Brain microvascular endothelial cell (primary cell): Measurements from ENCODE around the gene CSRNP3.

Experiments
- DNase-seq: peaks from one replicate; pipeline ENCODE4 v3.0.0-alpha.2; 2020
- H3K27ac ChIP-seq: fragments of 250-450 bp; sonication (Bioruptor Pico); 2 replicates; pipeline ENCODE4 v1.5.1; 2020; ENCODE audit warnings: mild to moderate bottlenecking, moderate library complexity
- H3K27me3 ChIP-seq: fragments of 250-450 bp; sonication (Bioruptor Pico); replicated peaks from 2 replicates; pipeline ENCODE4 v1.5.1; 2020; ENCODE audit warnings: mild to moderate bottlenecking
- H3K36me3 ChIP-seq: fragments of 250-450 bp; sonication (Bioruptor Pico); replicated peaks from 2 replicates; pipeline ENCODE4 v1.5.1; 2020; ENCODE audit warnings: mild to moderate bottlenecking
- H3K4me3 ChIP-seq: 2 replicates; pipeline ENCODE4 v1.5.1; 2011; ENCODE audit warnings: low read depth, mild to moderate bottlenecking, control low read depth, low read length, moderate library complexity
- in situ Hi-C: cut with HindIII; loops from 2 replicates; pipeline ENCODE4 v1.10.0; 2017; ENCODE audit warnings: low sequenced_read_pairs, low pct_ligation_motif_present
- TF ChIP-seq, protein P1 (sequence below): IDR thresholded peaks from 2 replicates; pipeline ENCODE4 v1.5.1; 2011; ENCODE audit warnings: low read depth, mild to moderate bottlenecking, moderate library complexity, low read length, control low read depth, inconsistent platforms; ENCODE audit errors: missing control alignments

The CSRNP3 gene

DNA sequence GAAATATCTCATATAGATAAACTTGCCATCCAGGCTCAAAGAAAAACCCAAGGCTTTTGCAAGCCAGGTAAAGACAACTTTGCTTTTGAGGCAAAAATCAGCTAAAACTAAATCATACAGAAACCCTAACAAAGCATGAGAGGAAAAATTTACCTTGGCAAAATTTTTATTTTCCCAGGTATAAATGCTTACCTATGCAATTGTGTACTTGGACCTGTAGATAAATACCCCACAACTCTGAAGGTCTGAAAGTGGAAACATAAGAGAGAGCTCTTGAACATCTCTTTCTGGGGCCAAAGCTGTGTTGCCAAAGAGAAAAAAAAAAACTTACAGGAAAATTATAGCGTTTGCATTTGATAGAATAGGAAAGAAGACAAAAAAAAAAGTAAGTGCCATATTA lies 14.6 kb upstream of the CSRNP3 start:
- TF ChIP-seq, protein P1, sequence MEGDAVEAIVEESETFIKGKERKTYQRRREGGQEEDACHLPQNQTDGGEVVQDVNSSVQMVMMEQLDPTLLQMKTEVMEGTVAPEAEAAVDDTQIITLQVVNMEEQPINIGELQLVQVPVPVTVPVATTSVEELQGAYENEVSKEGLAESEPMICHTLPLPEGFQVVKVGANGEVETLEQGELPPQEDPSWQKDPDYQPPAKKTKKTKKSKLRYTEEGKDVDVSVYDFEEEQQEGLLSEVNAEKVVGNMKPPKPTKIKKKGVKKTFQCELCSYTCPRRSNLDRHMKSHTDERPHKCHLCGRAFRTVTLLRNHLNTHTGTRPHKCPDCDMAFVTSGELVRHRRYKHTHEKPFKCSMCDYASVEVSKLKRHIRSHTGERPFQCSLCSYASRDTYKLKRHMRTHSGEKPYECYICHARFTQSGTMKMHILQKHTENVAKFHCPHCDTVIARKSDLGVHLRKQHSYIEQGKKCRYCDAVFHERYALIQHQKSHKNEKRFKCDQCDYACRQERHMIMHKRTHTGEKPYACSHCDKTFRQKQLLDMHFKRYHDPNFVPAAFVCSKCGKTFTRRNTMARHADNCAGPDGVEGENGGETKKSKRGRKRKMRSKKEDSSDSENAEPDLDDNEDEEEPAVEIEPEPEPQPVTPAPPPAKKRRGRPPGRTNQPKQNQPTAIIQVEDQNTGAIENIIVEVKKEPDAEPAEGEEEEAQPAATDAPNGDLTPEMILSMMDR, result no peak
- H3K36me3 ChIP-seq, result no peaks in the 10 kb centered on the region
- H3K4me3 ChIP-seq, result no peak overlapping the region
- in situ Hi-C loops, result no loop called here
- no peak overlapping the region for H3K27ac ChIP-seq
- no peak for DNase-seq
- H3K27me3 ChIP-seq, result no peaks in the 10 kb centered on the region

DNA sequence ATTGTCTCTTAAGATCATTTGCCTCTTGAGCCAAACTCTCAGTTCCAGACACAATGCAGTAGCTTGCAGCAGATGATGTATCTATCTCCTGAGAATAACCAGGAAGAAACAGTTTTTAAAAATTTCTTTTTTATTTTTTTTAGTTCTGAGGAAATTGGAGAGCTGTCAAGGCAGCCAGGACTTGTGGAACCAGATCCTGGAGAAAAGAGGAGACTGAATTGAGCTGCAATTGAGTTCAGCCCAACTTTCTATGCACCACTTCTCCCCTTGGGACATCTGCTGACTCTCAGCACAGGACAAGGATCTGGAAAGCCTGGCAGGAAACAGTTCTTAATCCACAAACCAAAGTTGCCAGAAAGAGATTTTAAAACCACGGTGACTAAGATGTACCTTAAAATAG lies 13.5 kb upstream of the CSRNP3 start:
- H3K36me3 ChIP-seq, result no peaks in the 10 kb centered on the region
- H3K4me3 ChIP-seq, result no peak overlapping the region
- in situ Hi-C loops, result no loop called here
- H3K27me3 ChIP-seq, result no peaks in the 10 kb centered on the region
- no peak for DNase-seq
- TF ChIP-seq, protein P1, result no peak
- no peak overlapping the region for H3K27ac ChIP-seq

DNA sequence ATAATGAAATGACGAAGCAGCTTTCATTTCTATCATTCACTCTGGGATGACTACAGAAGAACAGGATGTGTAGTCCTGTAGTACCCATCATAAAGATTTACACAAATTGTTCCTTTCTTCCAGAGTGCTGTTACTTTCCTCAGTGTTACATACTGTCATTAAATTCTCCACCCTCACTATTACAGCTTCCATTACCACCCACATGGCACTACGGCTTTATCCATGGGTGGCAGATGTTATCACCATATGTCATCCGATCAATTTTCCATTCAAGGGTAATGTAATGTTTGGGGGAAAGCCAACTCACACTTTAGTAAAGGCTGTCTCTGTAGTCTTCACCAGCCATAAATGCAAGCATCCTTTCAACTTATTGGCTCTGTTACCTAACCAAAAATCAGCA lies 7.1 kb upstream of the CSRNP3 start:
- H3K27ac ChIP-seq, result no peak overlapping the region
- H3K4me3 ChIP-seq, result no peak overlapping the region
- no peaks in the 10 kb centered on the region for H3K27me3 ChIP-seq
- DNase-seq, result no peak
- H3K36me3 ChIP-seq, result no peaks in the 10 kb centered on the region
- in situ Hi-C loops, result no loop called here
- TF ChIP-seq, protein P1, result no peak

DNA sequence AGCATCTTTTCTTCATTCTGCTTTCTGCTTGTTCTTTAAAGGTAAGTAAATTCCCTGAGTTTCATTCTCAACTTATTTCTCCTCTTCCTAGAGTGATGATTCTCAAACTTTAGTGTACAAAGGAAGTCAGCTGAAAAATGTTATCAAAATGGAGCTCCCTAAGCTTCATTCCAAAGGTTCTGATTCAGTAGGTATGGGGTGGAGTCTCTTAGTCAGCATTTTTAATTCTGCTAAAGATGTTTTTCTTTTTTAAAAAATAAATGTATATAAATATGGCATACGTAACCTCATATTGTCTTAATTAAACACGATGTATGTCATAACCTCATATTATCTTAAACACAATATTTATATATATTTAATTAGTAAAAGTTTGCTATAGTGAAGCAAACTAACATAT lies 3.1 kb upstream of the CSRNP3 start:
- no peaks in the 10 kb centered on the region for H3K36me3 ChIP-seq
- in situ Hi-C loops, result no loop called here
- H3K4me3 ChIP-seq, result no peak overlapping the region
- no peak for DNase-seq
- H3K27ac ChIP-seq, result no peak overlapping the region
- no peaks in the 10 kb centered on the region for H3K27me3 ChIP-seq
- TF ChIP-seq, protein P1, result no peak

DNA sequence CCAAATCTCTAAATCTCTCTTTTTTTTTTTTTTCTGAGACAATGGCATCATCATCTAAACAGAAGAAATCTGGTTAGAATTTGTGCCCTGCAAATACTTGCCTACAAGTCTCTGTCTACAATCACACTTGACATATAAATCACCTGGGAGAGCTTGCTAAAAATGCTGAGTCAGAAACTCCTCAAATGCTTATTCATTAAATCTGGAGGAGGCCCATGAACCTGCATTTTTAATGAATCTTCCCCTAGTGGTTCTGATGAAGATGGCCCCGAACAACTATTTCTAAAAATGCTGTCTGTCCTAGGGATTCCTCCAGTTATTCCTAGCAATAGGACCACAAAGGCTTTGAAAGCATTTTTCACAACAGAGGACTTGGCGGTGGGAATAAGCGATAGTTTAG lies 1.6 kb upstream of the CSRNP3 start:
- Histone ChIP-seq H3K27ac (no peak overlapping the region), H3K36me3 (no peaks in the 10 kb centered on the region), H3K27me3 (no peaks in the 10 kb centered on the region), H3K4me3 (no peak overlapping the region)
- in situ Hi-C loops, result no loop called here
- no peak for DNase-seq
- TF ChIP-seq, protein P1, result no peak

DNA sequence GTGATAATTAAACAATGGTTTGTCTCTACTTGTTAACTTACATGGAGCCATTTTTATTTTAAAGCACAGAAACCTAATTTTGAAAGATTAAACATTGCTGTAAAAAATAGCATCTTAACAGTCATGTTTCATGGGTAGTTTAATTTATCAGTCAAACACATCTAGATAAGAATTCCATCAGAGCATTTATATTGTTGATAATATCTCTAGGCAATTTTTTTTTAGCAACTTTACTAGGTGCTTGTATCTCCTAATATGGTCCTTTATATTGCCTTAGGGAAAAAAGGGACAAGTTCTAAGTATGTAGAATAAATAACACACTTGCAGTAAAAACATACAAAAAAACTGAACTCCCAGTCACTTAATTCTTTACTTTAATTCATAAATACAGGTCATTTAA lies 863 bp downstream of the CSRNP3 start:
- no peak overlapping the region for H3K27ac ChIP-seq
- no peaks in the 10 kb centered on the region for H3K27me3 ChIP-seq
- no peak for DNase-seq
- H3K4me3 ChIP-seq, result peak overlapping the region; percentile 67
- TF ChIP-seq, protein P1, result no peak
- in situ Hi-C loops, result no loop called here
- H3K36me3 ChIP-seq, result no peaks in the 10 kb centered on the region
